SKM-1 treated with dmso at 0.1 percent for 144 hours (cell line): Measurements from ENCODE around the gene ADH1C.

Experiments used
- DNase-seq: peaks from one replicate; lab custom pipeline; 2025; ENCODE audit not compliant: unreplicated experiment; lab: John Stamatoyannopoulos, UW

ADH1C gene

DNA sequence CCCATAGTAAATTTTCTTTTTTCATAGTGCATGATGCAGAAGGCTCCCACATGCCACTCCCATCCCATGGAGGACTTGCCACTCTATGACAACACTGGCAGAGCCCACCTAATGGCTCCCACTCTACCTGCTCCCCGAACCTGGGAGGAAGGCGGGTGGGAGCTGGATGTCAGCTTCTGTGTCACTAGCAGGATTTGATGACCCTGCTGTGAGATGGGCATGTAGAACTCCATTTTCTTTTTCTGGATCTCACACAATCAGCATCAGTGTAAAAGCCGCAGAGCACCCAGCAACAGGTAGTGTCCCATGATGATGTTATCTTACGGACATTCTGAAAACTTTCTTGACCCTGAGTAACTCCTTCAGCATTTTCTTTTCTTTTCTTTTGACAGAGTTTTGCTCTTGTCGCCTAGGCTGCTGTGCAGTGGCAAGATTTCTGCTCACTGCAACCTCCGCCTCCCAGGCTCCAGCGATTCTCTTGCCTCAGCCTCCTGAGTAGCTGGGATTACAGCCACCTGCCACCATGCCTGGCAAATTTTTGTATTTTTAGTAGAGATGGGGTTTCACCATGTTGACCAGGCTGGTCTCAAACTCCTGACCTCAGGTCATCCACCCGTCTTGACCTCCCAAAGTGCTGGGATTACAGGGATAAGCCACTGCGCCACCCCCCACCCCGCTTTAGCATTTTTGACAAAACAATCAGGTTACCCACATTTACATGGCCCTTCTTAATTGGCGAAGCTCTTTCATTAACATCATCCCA, 46.7 kb downstream of the ADH1C start:
- DNase-seq, result no peak

DNA sequence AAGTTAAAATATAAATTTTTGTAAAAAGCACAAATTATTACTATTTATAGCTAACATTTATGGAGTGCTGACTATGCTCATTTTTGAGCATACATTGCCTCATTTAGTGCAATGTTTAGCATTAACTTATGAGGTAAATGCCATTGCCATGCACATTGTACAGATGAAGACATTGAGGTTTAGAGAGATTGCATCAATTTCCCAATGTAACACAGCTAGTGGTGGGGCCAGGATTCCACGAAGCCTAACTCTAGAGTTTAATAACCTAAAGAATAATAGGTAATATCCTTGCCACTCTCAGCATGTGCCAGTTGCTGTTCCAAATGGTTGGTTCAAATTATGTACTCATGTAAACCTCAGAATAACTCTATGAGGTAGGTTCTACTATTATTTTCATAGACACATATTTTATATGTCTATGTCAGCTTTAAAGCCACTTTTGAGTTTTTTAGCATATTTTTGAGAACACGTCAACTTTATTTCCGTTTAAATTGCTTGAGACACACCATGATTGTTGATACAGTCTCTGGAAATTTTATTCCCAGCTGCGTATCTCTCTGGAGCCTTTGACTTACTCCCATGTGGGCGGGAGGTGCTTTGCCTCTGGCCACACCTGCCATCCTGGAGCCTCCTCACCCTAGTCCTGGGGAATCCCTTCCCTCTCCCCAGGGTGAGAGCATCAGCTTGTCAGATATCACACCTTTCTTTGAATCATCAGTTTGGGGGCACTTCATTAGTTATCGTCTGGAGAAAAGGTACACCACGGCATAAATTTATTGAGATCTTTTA, 51.0 kb downstream of the ADH1C start:
- no peak for DNase-seq

GRCh38 chr4:99300934-99301333, 51.6 kb downstream of the ADH1C start:
- DNase-seq, result no peak

DNA sequence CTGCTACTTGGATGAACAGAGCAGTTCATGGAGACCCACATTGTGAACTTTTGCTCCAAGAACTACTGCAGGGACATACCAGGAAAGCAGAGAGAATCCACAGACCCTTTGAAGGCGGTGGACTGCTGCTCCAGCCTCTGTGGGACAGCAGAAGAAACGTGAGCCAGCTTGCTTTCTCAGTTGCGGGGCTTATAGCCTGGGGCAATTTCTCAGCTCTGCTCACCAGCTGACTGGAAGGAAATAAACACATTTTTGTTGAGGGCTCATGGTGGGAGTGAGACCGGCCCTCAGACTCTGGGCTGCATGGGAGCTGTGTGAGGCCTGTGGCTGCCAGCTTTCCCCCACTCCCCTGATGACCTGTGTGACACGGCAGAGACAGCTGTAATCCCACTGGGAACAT, 59.2 kb downstream of the ADH1C start:
- DNase-seq, result no peak

DNA sequence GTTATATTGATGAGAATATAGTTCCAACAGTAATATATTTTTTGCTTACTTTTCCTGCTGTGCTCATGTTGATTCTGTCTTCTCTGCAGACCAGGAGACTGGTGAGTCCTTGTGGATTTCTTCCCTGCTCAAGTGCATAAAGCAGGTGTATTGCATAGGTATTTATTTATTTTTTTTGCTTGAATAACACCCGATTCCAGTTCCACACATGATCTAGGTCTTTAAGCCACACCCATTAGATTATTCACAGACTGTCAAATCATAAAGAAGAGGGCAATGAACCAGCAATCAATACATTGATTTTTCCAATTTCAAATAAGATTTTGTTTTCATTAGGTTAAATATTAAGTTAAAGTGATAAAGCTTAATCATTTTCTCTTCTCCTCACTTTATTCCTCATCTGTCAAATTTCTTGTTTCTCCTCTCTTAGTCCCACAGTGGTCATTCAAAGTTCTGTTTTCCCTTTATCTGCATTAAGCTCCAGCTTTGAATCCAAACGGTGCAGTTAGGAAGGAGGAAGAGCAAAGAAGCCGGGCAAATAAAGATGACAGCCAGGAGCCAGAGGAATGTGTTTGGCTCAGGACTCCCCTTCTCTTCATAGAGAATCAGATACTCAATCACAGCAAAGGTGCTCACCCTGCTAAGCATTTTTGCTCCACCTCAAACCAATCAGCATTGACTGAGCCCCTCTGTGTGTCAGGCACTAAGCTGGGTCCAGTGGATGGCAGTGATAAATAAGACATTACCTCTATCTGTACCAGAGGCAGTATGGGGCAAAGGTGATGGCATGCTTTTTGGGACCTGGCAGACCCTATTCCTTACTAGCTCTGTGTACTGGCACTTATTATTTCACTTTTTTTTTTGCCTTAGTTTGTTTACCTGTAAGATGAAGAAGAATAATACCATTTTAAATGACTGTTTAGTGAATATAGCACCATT, 61.4 kb downstream of the ADH1C start, which contains the start of gene ADH1A:
Gene ADH1A (minus strand): TSS at position 138 of the 939 bp plus-strand sequence. CDS start 71 bp downstream, at position 67.
- no peak for DNase-seq
